ENCODE results near the gene BNIP3.

Gene BNIP3

GRCh38 chr10:131981429-131982184 is at the start of gene BNIP3:
Gene BNIP3 (minus strand): TSS chr10:131981923. CDS start chr10:131981806, 117 bp downstream.
- DNase-seq: peak; percentile 96

- no peak for DNase-seq
These were observed 49.3 kb upstream of the BNIP3 start for GRCh38 chr10:132030898-132031463.

- no peak for DNase-seq
These were observed 47.0 kb upstream of the BNIP3 start for GRCh38 chr10:132028706-132029105.

GRCh38 chr10:132027423-132027983 is 45.8 kb upstream of the BNIP3 start:
- no peak for DNase-seq

GRCh38 chr10:132023092-132023811 is 41.5 kb upstream of the BNIP3 start:
- DNase-seq: peak; percentile 83 to 87

GRCh38 chr10:132022241-132022640 is 40.5 kb upstream of the BNIP3 start:
- no peak for DNase-seq

- DNase-seq: no peak
These were observed 39.9 kb upstream of the BNIP3 start for GRCh38 chr10:132021504-132022143.

- no peak for DNase-seq
These were observed 39.3 kb upstream of the BNIP3 start for GRCh38 chr10:132021046-132021445.

GRCh38 chr10:132020456-132020855 is 38.7 kb upstream of the BNIP3 start:
- no peak for DNase-seq

- no peak for DNase-seq
These were observed 37.6 kb upstream of the BNIP3 start for GRCh38 chr10:132019366-132019765.

GRCh38 chr10:132018446-132018845 is 36.7 kb upstream of the BNIP3 start:
- DNase-seq: no peak

GRCh38 chr10:132016514-132016913 is 34.8 kb upstream of the BNIP3 start:
- DNase-seq: no peak

- no peak for DNase-seq
These were observed 29.7 kb upstream of the BNIP3 start for GRCh38 chr10:132011445-132011844.

GRCh38 chr10:132011024-132011423 is 29.3 kb upstream of the BNIP3 start:
- no peak for DNase-seq

GRCh38 chr10:132010483-132010882 is 28.8 kb upstream of the BNIP3 start:
- no peak for DNase-seq

GRCh38 chr10:132009575-132009974 is 27.9 kb upstream of the BNIP3 start:
- DNase-seq: no peak

GRCh38 chr10:132007681-132008080 is 26.0 kb upstream of the BNIP3 start:
- no peak for DNase-seq

GRCh38 chr10:132006966-132007365 is 25.2 kb upstream of the BNIP3 start:
- DNase-seq: no peak

GRCh38 chr10:132005147-132005546 is 23.4 kb upstream of the BNIP3 start:
- DNase-seq: no peak

- no peak for DNase-seq
These were observed 22.3 kb upstream of the BNIP3 start for GRCh38 chr10:132004052-132004451.

- no peak for DNase-seq
These were observed 21.7 kb upstream of the BNIP3 start for GRCh38 chr10:132003282-132003924.

- no peak for DNase-seq
These were observed 20.3 kb upstream of the BNIP3 start for GRCh38 chr10:132002004-132002403.

Data from activated CD4-positive, alpha-beta T cell treated with anti-CD3 and anti-CD28 coated beads, Interleukin-2, amount 50 U/mL, for 48 hours (primary cell).